Aorta (tissue), 5 donors: ENCODE data around the gene SIRPB2. TPM values are rescaled to one million over a fixed set of nuclear protein-coding genes. Genes with fewer than 3 reads are reported as not detected.

ENCODE experiments used
- ATAC-seq: fragments of 200-7000 bp; cut with Tn5 transposase; one replicate; pipeline ENCODE4 v1.9.1; 2022; ENCODE audit warnings: moderate library complexity; ENCODE audit not compliant: low FRiP score
- DNase-seq, 2 donors: peaks; one replicate each; pipeline ENCODE4 v3.0.0-alpha.2; 2020
- H3K27ac ChIP-seq, 2 donors: one replicate each; pipeline ENCODE4 v1.5.1; 2013; ENCODE audit warnings: low read length in 2 of 2, mild to moderate bottlenecking in 2 of 2, moderate library complexity in 2 of 2, control low read depth in 1 of 2, inconsistent platforms in 1 of 2, low read depth in 1 of 2
- H3K27me3 ChIP-seq, 2 donors: one replicate each; pipeline ENCODE4 v1.6.1; 2013; ENCODE audit warnings: control low read depth in 1 of 2, low read length in 1 of 2, mild to moderate bottlenecking in 1 of 2, moderate library complexity in 1 of 2; ENCODE audit not compliant: insufficient read depth in 2 of 2, control insufficient read depth in 1 of 2
- H3K36me3 ChIP-seq, 2 donors: one replicate each; pipeline ENCODE4 v1.6.1; 2013; ENCODE audit warnings: control low read depth in 1 of 2, low read length in 1 of 2, mild to moderate bottlenecking in 1 of 2; ENCODE audit not compliant: insufficient read depth in 2 of 2, control insufficient read depth in 1 of 2
- H3K4me1 ChIP-seq, 2 donors: one replicate each; pipeline ENCODE4 v1.6.1; 2013; ENCODE audit warnings: low read length in 2 of 2, control low read depth in 1 of 2, mild to moderate bottlenecking in 1 of 2, moderate library complexity in 1 of 2; ENCODE audit not compliant: insufficient read depth in 2 of 2, control insufficient read depth in 1 of 2
- H3K4me3 ChIP-seq, 2 donors: one replicate each; pipeline ENCODE4 v1.5.1; 2013; ENCODE audit warnings: low read length in 2 of 2, control low read depth in 1 of 2, mild to moderate bottlenecking in 1 of 2
- H3K9me3 ChIP-seq: one replicate; pipeline ENCODE4 v1.6.1; 2013; ENCODE audit warnings: mild to moderate bottlenecking, low read length; ENCODE audit not compliant: control insufficient read depth
- WGBS, 2 donors: extraction: QIAGEN DNeasy Blood & Tissue Kit; methylation state at CpG; one replicate each; pipeline ENCODE4 v1.1.7; 2013; 5-methylcytosine and 5-hydroxymethylcytosine counted together
- intact Hi-C, 2 donors: fragments of 100-400 bp; cut with DNase I; formaldehyde crosslinking; loops; one replicate each; pipeline versions ENCODE4 v1.14.2 to v1.15.0; 2022
- long read RNA-seq, 2 donors: library from polyadenylated mRNA; unstranded; transcript quantifications; one replicate each; pipeline ENCODE4 v2.0.0, GENCODE V29; 2020 to 2021
- polyA plus RNA-seq, 2 donors: library from polyadenylated mRNA; stranded (reverse); fragments of 200-250 nt; gene quantifications; one replicate each; pipeline ENCODE4 v1.2.3, GENCODE V29; 2013
- total RNA-seq, 2 donors: library from RNA; stranded (reverse); fragmentation: NEBNext Ultra II Directional; extraction: Animal tissue kit (Norgen Biotek cat#: 25700); gene quantifications; one replicate each; pipeline ENCODE4 v1.2.1, GENCODE V29; 2021
- donor health status: healthy with polysubstance abuse.
- donor health status: Bipolar disorder and iron deficiency.
- donor health status: DM: no; HTN: no; CAD: no.
- donor health status: DM: no; HTN: no; CAD: no.
- donor health status: DM: yes; HTN: yes; CAD: no.

The SIRPB2 gene
- total RNA-seq (10 to 100 TPM; 12.9 to 27.3 TPM), polyA plus RNA-seq (1 to 10 TPM in 1 of 2 donors, under 1 TPM in 1; 1.00 to 4.1 TPM)
- long read RNA-seq, donor 1, partial matches to known transcripts: 1 of 10 reads
- long read RNA-seq, donor 1, other reads (novel, unspliced or antisense): 7 of 10 reads
- long read RNA-seq, donor 2, partial matches to known transcripts: 0 of 13 reads
- long read RNA-seq, donor 2, other reads (novel, unspliced or antisense): 11 of 13 reads

GRCh38 chr20:1491281-1491840 lies at the start of gene SIRPB2:
Gene SIRPB2, minus strand, starts transcription at chr20:1491420. Its CDS starts 61 bp downstream, at chr20:1491359.
- Histone ChIP-seq H3K27ac (no peak within 1 kb of the TSS), H3K36me3 (no peaks in the 10 kb centered on the region), H3K27me3 (peaks cover 0 to 2% of the 10 kb centered on the region in 2 donors), H3K9me3 (no peaks in the 10 kb centered on the region), H3K4me1 (no peaks in the 10 kb centered on the region), H3K4me3 (no peak within 1 kb of the TSS)
- ATAC-seq (peak; percentile 68), DNase-seq (peak in 1 of 2 donors; percentile 78)
- WGBS, 2 donors: 64 to 72% methylated on average over 11 of the region's 11 CpGs
- intact Hi-C loops: no loop called here

- no peak overlapping the region for H3K4me3 ChIP-seq
- intact Hi-C loops: no loop called here
- no peak overlapping the region for H3K27ac ChIP-seq
- no peaks in the 10 kb centered on the region for H3K9me3 ChIP-seq
- no peaks in the 10 kb centered on the region for H3K36me3 ChIP-seq
- WGBS, 2 donors: 92 to 100% methylated on average over 1 of the region's 1 CpG
- H3K4me1 ChIP-seq: no peaks in the 10 kb centered on the region
- DNase-seq: no peak
- no peaks in the 10 kb centered on the region for H3K27me3 ChIP-seq
- no peak for ATAC-seq
Measured at GRCh38 chr20:1539816-1540419, 48.7 kb upstream of the SIRPB2 start.

- no peak overlapping the region for H3K27ac ChIP-seq
- H3K4me3 ChIP-seq: no peak overlapping the region
- intact Hi-C loops: no loop called here
- no peaks in the 10 kb centered on the region for H3K4me1 ChIP-seq
- no peaks in the 10 kb centered on the region for H3K27me3 ChIP-seq
- H3K9me3 ChIP-seq: no peaks in the 10 kb centered on the region
- no peaks in the 10 kb centered on the region for H3K36me3 ChIP-seq
- ATAC-seq (no peak), DNase-seq (no peak)
Measured at GRCh38 chr20:1538655-1539054, 47.4 kb upstream of the SIRPB2 start.

- H3K27me3 ChIP-seq: no peaks in the 10 kb centered on the region
- no peaks in the 10 kb centered on the region for H3K36me3 ChIP-seq
- ATAC-seq: peak; percentile 70
- peak in 1 of 2 donors; percentile 81 for DNase-seq
- WGBS, 2 donors: 58 to 66% methylated on average over 4 of the region's 4 CpGs
- no peak overlapping the region for H3K4me3 ChIP-seq
- H3K4me1 ChIP-seq: no peaks in the 10 kb centered on the region
- intact Hi-C loops: no loop called here
- H3K9me3 ChIP-seq: no peaks in the 10 kb centered on the region
- no peak overlapping the region for H3K27ac ChIP-seq
Measured at GRCh38 chr20:1537731-1538058, 46.5 kb upstream of the SIRPB2 start.

- no peak overlapping the region for H3K4me3 ChIP-seq
Measured at GRCh38 chr20:1536893-1537730, 45.9 kb upstream of the SIRPB2 start.

GRCh38 chr20:1535420-1536175 lies 44.4 kb upstream of the SIRPB2 start:
- Histone ChIP-seq H3K27ac (no peak overlapping the region), H3K4me1 (no peaks in the 10 kb centered on the region), H3K9me3 (no peaks in the 10 kb centered on the region), H3K36me3 (no peaks in the 10 kb centered on the region), H3K4me3 (no peak overlapping the region), H3K27me3 (no peaks in the 10 kb centered on the region)
- intact Hi-C loops: no loop called here
- ATAC-seq (no peak), DNase-seq (no peak)
- WGBS, 2 donors: 72 to 73% methylated on average over 5 of the region's 5 CpGs

More at GRCh38 chr20:1536893-1537730, 45.9 kb upstream of the SIRPB2 start:
- no peak for DNase-seq
- 69 to 70% methylated on average over 11 of the region's 11 CpGs for WGBS, 2 donors
- no peaks in the 10 kb centered on the region for H3K36me3 ChIP-seq
- no peaks in the 10 kb centered on the region for H3K27me3 ChIP-seq
- intact Hi-C loops: no loop called here
- no peaks in the 10 kb centered on the region for H3K4me1 ChIP-seq
- ATAC-seq: peak; percentile 56
- H3K9me3 ChIP-seq: no peaks in the 10 kb centered on the region
- H3K27ac ChIP-seq: no peak overlapping the region

GRCh38 chr20:1534526-1534925 lies 43.3 kb upstream of the SIRPB2 start:
- H3K36me3 ChIP-seq: no peaks in the 10 kb centered on the region
- 66 to 71% methylated on average over 5 of the region's 5 CpGs for WGBS, 2 donors
- H3K27me3 ChIP-seq: no peaks in the 10 kb centered on the region
- no peak overlapping the region for H3K27ac ChIP-seq
- intact Hi-C loops: no loop called here
- ATAC-seq: no peak
- DNase-seq: no peak
- no peaks in the 10 kb centered on the region for H3K4me1 ChIP-seq
- H3K9me3 ChIP-seq: no peaks in the 10 kb centered on the region
- H3K4me3 ChIP-seq: no peak overlapping the region

- 71 to 73% methylated on average over 4 of the region's 4 CpGs for WGBS, 2 donors
- DNase-seq (no peak), ATAC-seq (no peak)
- H3K9me3 ChIP-seq: no peaks in the 10 kb centered on the region
- intact Hi-C loops: no loop called here
- H3K4me1 ChIP-seq: no peaks in the 10 kb centered on the region
- H3K27ac ChIP-seq: no peak overlapping the region
- H3K4me3 ChIP-seq: no peak overlapping the region
- H3K27me3 ChIP-seq: no peaks in the 10 kb centered on the region
- H3K36me3 ChIP-seq: no peaks in the 10 kb centered on the region
Measured at GRCh38 chr20:1533059-1533458, 41.8 kb upstream of the SIRPB2 start.
